AG04450 (cell line): ENCODE results near the gene WWOX. TPM values are rescaled to one million over a fixed set of nuclear protein-coding genes. Genes with fewer than 3 reads are reported as not detected.

ENCODE experiments used
- CTCF ChIA-PET: fragments of 300-600, 350-600 bp; formaldehyde crosslinking; extraction: SDS; loops from one replicate; lab custom pipeline; 2022; ENCODE audit warnings: antibody characterized with exemption, inconsistent platforms; lab: Charles Lee
- POLR2A ChIA-PET: fragments of 350-600 bp; formaldehyde crosslinking; extraction: SDS; loops from one replicate; lab custom pipeline; 2021; ENCODE audit warnings: antibody characterized with exemption, inconsistent platforms; lab: Yijun Ruan, JAX
- DNase-seq: peaks from one replicate; pipeline ENCODE4 v3.0.0-alpha.2; 2011; ENCODE audit warnings: low read depth, low spot score
- H3K27ac ChIP-seq: one replicate; pipeline ENCODE4 v1.5.1; 2012; ENCODE audit warnings: low read depth, low read length, control low read depth
- H3K27me3 ChIP-seq: one replicate; pipeline ENCODE4 v1.6.0; 2012; ENCODE audit warnings: low read length; ENCODE audit not compliant: control insufficient read depth, insufficient read depth
- H3K4me3 ChIP-seq: 2 replicates; pipeline ENCODE4 v1.5.1; 2011; ENCODE audit warnings: mild to moderate bottlenecking, low read depth, low read length, control low read depth
- H3K9me3 ChIP-seq: 2 replicates; pipeline ENCODE4 v1.5.1; 2012; ENCODE audit warnings: low read length; ENCODE audit not compliant: control insufficient read depth, insufficient read depth
- polyA plus RNA-seq: library from polyadenylated mRNA; depleted of rRNA; stranded (reverse); fragments of >200 nt; gene quantifications from 2 replicates; pipeline ENCODE4 v1.2.3, GENCODE V29; 2011
- TF ChIP-seq, protein P1 (sequence below): IDR thresholded peaks from 2 replicates; pipeline ENCODE4 v1.5.1; 2011; ENCODE audit warnings: low read depth, low read length, control low read depth, inconsistent platforms

WWOX gene
- polyA plus RNA-seq, 1 experiment: 2.1 TPM

DNA sequence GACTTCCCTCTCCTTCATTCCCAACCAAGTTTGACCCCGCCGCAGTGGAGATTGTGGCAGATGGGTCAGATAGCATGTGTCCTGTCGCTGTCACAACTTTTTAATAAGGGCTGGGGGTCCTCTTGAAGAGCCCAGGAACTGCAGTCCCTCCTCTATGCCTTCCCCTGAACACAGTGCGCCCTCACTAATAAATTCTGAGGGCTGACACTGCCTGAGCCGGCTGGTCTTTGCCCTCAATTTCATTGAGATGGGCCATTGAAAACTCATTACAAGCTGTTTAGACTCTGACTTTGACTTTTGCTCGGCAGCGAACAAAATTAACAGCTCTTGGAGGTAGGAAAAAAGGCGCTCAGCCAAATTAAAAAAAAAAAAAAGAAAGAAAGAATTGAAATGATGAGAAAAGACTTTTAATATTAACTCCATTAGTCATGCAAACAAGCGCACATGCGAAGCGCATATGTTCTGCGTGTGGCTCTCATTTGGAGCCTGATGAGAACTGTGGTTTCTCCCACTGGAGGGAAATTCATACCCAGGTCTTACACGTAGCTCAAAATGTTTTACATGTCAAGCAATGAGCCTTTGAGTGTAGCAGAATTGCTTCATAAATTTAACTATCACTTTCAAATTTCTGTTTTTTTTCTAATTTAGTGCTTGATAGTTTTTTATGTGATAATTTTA is 704.7 kb downstream of the WWOX start:
- H3K4me3 ChIP-seq: no peak overlapping the region
- no peak overlapping the region for H3K27ac ChIP-seq
- no peaks in the 10 kb centered on the region for H3K27me3 ChIP-seq
- TF ChIP-seq, protein P1, sequence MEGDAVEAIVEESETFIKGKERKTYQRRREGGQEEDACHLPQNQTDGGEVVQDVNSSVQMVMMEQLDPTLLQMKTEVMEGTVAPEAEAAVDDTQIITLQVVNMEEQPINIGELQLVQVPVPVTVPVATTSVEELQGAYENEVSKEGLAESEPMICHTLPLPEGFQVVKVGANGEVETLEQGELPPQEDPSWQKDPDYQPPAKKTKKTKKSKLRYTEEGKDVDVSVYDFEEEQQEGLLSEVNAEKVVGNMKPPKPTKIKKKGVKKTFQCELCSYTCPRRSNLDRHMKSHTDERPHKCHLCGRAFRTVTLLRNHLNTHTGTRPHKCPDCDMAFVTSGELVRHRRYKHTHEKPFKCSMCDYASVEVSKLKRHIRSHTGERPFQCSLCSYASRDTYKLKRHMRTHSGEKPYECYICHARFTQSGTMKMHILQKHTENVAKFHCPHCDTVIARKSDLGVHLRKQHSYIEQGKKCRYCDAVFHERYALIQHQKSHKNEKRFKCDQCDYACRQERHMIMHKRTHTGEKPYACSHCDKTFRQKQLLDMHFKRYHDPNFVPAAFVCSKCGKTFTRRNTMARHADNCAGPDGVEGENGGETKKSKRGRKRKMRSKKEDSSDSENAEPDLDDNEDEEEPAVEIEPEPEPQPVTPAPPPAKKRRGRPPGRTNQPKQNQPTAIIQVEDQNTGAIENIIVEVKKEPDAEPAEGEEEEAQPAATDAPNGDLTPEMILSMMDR: no peak
- ChIA-PET CTCF (no interaction called here), POLR2A (no interaction called here)
- H3K9me3 ChIP-seq: peaks cover 26% of the 10 kb centered on the region
- DNase-seq: no peak

DNA sequence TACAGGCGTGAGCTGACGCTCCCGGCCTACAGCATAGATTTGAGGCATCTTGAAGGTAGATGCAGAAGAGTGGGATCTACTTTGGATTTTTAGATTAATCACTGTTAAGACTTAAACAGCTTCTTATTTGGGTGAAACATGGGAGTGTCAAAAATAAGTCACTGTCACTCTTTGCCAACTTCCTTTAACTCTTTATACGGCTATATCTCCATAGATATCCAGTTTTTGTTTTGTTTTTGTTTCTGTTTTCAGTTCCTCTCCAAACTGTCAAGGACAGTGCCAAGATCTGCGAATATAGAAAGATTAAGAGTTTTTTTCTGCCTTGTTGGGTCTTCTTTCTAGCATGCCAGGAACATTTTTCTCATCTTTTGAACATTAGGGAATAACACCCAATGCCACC is 706.1 kb downstream of the WWOX start:
- no peaks in the 10 kb centered on the region for H3K27me3 ChIP-seq
- no peak overlapping the region for H3K27ac ChIP-seq
- ChIA-PET POLR2A (no interaction called here), CTCF (no interaction called here)
- no peak for DNase-seq
- H3K9me3 ChIP-seq: peaks cover 29% of the 10 kb centered on the region
- TF ChIP-seq, protein P1: no peak
- H3K4me3 ChIP-seq: no peak overlapping the region

DNA sequence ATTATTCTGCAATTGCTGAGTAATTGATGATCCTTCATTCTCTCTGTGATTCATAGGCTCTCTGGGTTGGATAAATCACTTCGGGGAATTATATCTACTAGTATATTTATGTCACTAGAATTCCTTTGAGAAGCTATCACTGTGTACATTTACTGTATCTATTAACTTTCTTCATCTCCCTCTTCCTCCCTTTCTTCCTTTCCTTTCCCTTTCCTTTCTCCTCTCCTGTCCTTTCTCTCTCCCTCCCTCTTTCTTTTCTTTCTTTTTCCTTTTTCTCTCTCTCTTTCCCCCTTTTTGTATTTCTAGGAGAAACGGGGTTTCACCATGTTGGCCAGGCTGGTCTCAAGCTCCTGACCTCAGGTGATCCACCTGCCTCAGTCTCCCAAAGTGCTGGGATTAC is 711.8 kb downstream of the WWOX start:
- Histone ChIP-seq H3K27me3 (no peaks in the 10 kb centered on the region), H3K4me3 (no peak overlapping the region), H3K27ac (no peak overlapping the region), H3K9me3 (peaks cover 35% of the 10 kb centered on the region)
- ChIA-PET POLR2A (no interaction called here), CTCF (no interaction called here)
- TF ChIP-seq, protein P1: no peak
- no peak for DNase-seq

DNA sequence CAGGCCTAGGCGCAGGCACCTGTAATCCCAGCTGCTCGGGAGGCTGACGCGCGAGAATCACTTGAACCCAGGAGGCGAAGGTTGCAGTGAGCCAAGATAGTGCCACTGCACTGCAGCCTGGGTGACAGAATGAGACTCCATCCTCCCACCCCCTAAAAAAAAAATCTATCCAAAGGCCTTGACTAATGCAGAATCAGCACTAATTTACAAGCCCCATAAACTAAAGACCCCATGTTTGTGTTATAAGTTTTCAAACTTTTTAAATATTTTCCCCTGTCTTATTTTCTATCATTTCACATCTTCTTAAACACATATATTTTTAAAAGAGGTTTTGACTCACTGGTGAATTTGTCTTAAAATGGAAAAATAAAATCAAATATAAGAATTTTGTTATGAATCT is 713.1 kb downstream of the WWOX start:
- TF ChIP-seq, protein P1: no peak
- ChIA-PET CTCF (no interaction called here), POLR2A (no interaction called here)
- H3K27ac ChIP-seq: no peak overlapping the region
- no peaks in the 10 kb centered on the region for H3K27me3 ChIP-seq
- no peak overlapping the region for H3K4me3 ChIP-seq
- peaks cover 29% of the 10 kb centered on the region for H3K9me3 ChIP-seq
- DNase-seq: no peak

DNA sequence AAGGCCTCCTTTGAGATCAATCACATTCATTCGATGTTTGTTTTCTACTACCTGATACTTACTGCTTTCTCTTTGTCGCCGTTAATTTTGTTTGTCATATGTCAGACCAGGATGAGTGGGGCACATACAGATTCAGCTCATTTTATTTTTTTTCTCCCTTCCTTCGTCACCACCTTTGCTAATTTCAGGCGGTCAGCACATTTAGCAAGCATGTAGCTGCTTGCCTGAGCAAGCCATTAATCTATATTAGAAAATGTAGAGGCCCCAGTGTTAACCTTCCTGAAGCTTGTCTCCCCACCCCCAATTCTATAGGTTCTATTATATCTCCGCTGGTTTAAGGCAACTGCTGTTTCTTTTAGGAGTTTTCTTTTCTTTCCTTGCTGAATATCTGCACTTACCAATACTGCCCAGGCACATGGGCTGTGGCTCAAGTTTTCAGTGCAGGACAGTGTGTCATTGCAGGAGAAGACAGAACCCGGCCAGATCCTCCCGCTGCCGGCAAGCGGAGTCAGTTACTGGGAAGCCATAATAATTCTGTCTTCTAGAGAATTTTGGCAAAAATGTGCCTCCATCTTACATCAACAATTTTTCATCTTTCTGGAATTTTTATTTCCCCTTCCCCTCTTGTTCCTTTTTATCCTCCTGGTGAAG is 714.3 kb downstream of the WWOX start:
- CTCF ChIA-PET: no interaction called here
- no peak overlapping the region for H3K27ac ChIP-seq
- POLR2A ChIA-PET: no interaction called here
- no peak for DNase-seq
- H3K9me3 ChIP-seq: peaks cover 35% of the 10 kb centered on the region
- H3K27me3 ChIP-seq: no peaks in the 10 kb centered on the region
- TF ChIP-seq, protein P1: no peak
- H3K4me3 ChIP-seq: no peak overlapping the region
